ENCODE results near the gene ZNF765. TPM values are rescaled to one million over a fixed set of nuclear protein-coding genes. Genes with fewer than 3 reads are reported as not detected.
"Not testable (repeated sequence)": the region's sequence is repeated elsewhere in the genome, so short reads cannot be mapped to it uniquely, and the experiment has no call there.

ZNF765 gene
- total RNA-seq, 1 experiment from 2014 or later: 13.8 TPM

- DNase-seq (ENCODE audit: low spot score): no peak
- in situ Hi-C loops (cut with HindIII; ENCODE audit: low sequenced_read_pairs): no loop called here
These were observed 14.7 kb downstream of the ZNF765 start for GRCh38 chr19:53409505-53410204.

- in situ Hi-C loops (cut with HindIII; ENCODE audit: low sequenced_read_pairs); DNase-seq (ENCODE audit: low spot score): not testable (repeated sequence)
These were observed 25.8 kb downstream of the ZNF765 start for GRCh38 chr19:53420520-53421315.

- in situ Hi-C loops (cut with HindIII; ENCODE audit: low sequenced_read_pairs): no loop called here
- no peak for DNase-seq (ENCODE audit: low spot score)
These were observed 27.6 kb downstream of the ZNF765 start for GRCh38 chr19:53422551-53422950.

GRCh38 chr19:53423074-53423473, 28.1 kb downstream of the ZNF765 start:
- in situ Hi-C loops (cut with HindIII; ENCODE audit: low sequenced_read_pairs); DNase-seq (ENCODE audit: low spot score): not testable (repeated sequence)

- in situ Hi-C loops (cut with HindIII; ENCODE audit: low sequenced_read_pairs): not testable (repeated sequence)
- DNase-seq (ENCODE audit: low spot score): peak; percentile 40
These were observed 28.7 kb downstream of the ZNF765 start for GRCh38 chr19:53423680-53424079.

- in situ Hi-C loops (cut with HindIII; ENCODE audit: low sequenced_read_pairs): no loop called here
- DNase-seq (ENCODE audit: low spot score): peak; percentile 75
These were observed 30.1 kb downstream of the ZNF765 start for GRCh38 chr19:53424968-53425597.

GRCh38 chr19:53431399-53432087, 36.6 kb downstream of the ZNF765 start, which contains the start of gene ZNF761:
Gene ZNF761, plus strand, starts transcription at chr19:53431984. Its CDS starts 15,285 bp downstream, at chr19:53447269.
- DNase-seq (ENCODE audit: low spot score): peak; percentile 95
- in situ Hi-C loops (cut with HindIII; ENCODE audit: low sequenced_read_pairs): no loop called here

GRCh38 chr19:53432088-53432661, 37.2 kb downstream of the ZNF765 start:
- DNase-seq (ENCODE audit: low spot score): peak; percentile 17
- in situ Hi-C loops (cut with HindIII; ENCODE audit: low sequenced_read_pairs): no loop called here

GRCh38 chr19:53443809-53444208, 48.9 kb downstream of the ZNF765 start:
- DNase-seq (ENCODE audit: low spot score); in situ Hi-C loops (cut with HindIII; ENCODE audit: low sequenced_read_pairs): not testable (repeated sequence)

GRCh38 chr19:53447196-53447595, 52.2 kb downstream of the ZNF765 start:
- in situ Hi-C loops (cut with HindIII; ENCODE audit: low sequenced_read_pairs); DNase-seq (ENCODE audit: low spot score): not testable (repeated sequence)

GRCh38 chr19:53455828-53456227, 60.9 kb downstream of the ZNF765 start:
- no peak for DNase-seq (ENCODE audit: low spot score)
- in situ Hi-C loops (cut with HindIII; ENCODE audit: low sequenced_read_pairs): no loop called here

- in situ Hi-C loops (cut with HindIII; ENCODE audit: low sequenced_read_pairs); DNase-seq (ENCODE audit: low spot score): not testable (repeated sequence)
These were observed 65.3 kb downstream of the ZNF765 start for GRCh38 chr19:53460131-53460721.

GRCh38 chr19:53461866-53462265, 66.9 kb downstream of the ZNF765 start:
- DNase-seq (ENCODE audit: low spot score): no peak
- in situ Hi-C loops (cut with HindIII; ENCODE audit: low sequenced_read_pairs): no loop called here

- in situ Hi-C loops (cut with HindIII; ENCODE audit: low sequenced_read_pairs): no loop called here
- no peak for DNase-seq (ENCODE audit: low spot score)
These were observed 67.9 kb downstream of the ZNF765 start for GRCh38 chr19:53462861-53463260.

GRCh38 chr19:53463263-53463662, 68.3 kb downstream of the ZNF765 start:
- DNase-seq (ENCODE audit: low spot score): peak; percentile 72
- in situ Hi-C loops (cut with HindIII; ENCODE audit: low sequenced_read_pairs): no loop called here

- DNase-seq (ENCODE audit: low spot score): no peak
- in situ Hi-C loops (cut with HindIII; ENCODE audit: low sequenced_read_pairs): no loop called here
These were observed 72.0 kb downstream of the ZNF765 start for GRCh38 chr19:53466726-53467484.

- peak; percentile 81 for DNase-seq (ENCODE audit: low spot score)
- in situ Hi-C loops (cut with HindIII; ENCODE audit: low sequenced_read_pairs): no loop called here
These were observed 72.7 kb downstream of the ZNF765 start, which contains the start of gene ZNF813 for GRCh38 chr19:53467485-53468262. Gene ZNF813, plus strand, starts transcription at chr19:53467733. Its CDS starts 16,090 bp downstream, at chr19:53483823.
